ENCODE data around the gene PLXNA1.

PLXNA1 gene

GRCh38 chr3:127017229-127017628 is 34.3 kb downstream of the PLXNA1 start:
- TF ChIP-seq CREB1 (IDR thresholded peaks at IDR 0.05; ENCODE audit: low read depth): no peak
- TF ChIP-seq RAD21 (IDR thresholded peaks at IDR 0.05; ENCODE audit: low read depth): no peak
- TF ChIP-seq TAF1 (IDR thresholded peaks at IDR 0.05; ENCODE audit: low read depth): no peak
- TF ChIP-seq ZBTB7A (IDR thresholded peaks at IDR 0.05; ENCODE audit: low read depth): no peak
- no peak for TF ChIP-seq FOXM1 (IDR thresholded peaks at IDR 0.05; ENCODE audit: borderline replicate concordance, low read depth)
- no peak for TF ChIP-seq EP300 (IDR thresholded peaks at IDR 0.05; ENCODE audit: borderline replicate concordance)
- TF ChIP-seq TEAD4 (IDR thresholded peaks at IDR 0.05): no peak
- no peak for TF ChIP-seq MAX (IDR thresholded peaks at IDR 0.05)
- no peak for TF ChIP-seq USF1 (IDR thresholded peaks at IDR 0.05)
- no peak for TF ChIP-seq TCF12 (IDR thresholded peaks at IDR 0.05; ENCODE audit: low read depth)
- no peak for TF ChIP-seq YY1 (IDR thresholded peaks at IDR 0.05; ENCODE audit: low read depth)
- TF ChIP-seq EGR1 (IDR thresholded peaks at IDR 0.05): no peak
- TF ChIP-seq NFIC (IDR thresholded peaks at IDR 0.05): no peak
- TF ChIP-seq REST (IDR thresholded peaks at IDR 0.05; ENCODE audit: low read depth): no peak
- no peak for TF ChIP-seq CEBPB (IDR thresholded peaks at IDR 0.05)

GRCh38 chr3:127017781-127018180 is 34.9 kb downstream of the PLXNA1 start:
- TF ChIP-seq NFIC (IDR thresholded peaks at IDR 0.05): no peak
- no peak for TF ChIP-seq EP300 (IDR thresholded peaks at IDR 0.05; ENCODE audit: borderline replicate concordance)
- TF ChIP-seq FOXM1 (IDR thresholded peaks at IDR 0.05; ENCODE audit: borderline replicate concordance, low read depth): no peak
- TF ChIP-seq TEAD4 (IDR thresholded peaks at IDR 0.05): no peak
- TF ChIP-seq TAF1 (IDR thresholded peaks at IDR 0.05; ENCODE audit: low read depth): no peak
- no peak for TF ChIP-seq MAX (IDR thresholded peaks at IDR 0.05)
- no peak for TF ChIP-seq EGR1 (IDR thresholded peaks at IDR 0.05)
- TF ChIP-seq RAD21 (IDR thresholded peaks at IDR 0.05; ENCODE audit: low read depth): no peak
- no peak for TF ChIP-seq USF1 (IDR thresholded peaks at IDR 0.05)
- no peak for TF ChIP-seq CEBPB (IDR thresholded peaks at IDR 0.05)
- TF ChIP-seq REST (IDR thresholded peaks at IDR 0.05; ENCODE audit: low read depth): no peak

- TF ChIP-seq TAF1 (IDR thresholded peaks at IDR 0.05; ENCODE audit: low read depth) (no peak), ZBTB7A (IDR thresholded peaks at IDR 0.05; ENCODE audit: low read depth) (no peak), REST (IDR thresholded peaks at IDR 0.05; ENCODE audit: low read depth) (no peak), NFIC (IDR thresholded peaks at IDR 0.05) (no peak), EP300 (IDR thresholded peaks at IDR 0.05; ENCODE audit: borderline replicate concordance) (no peak), MAX (IDR thresholded peaks at IDR 0.05) (no peak), CEBPB (IDR thresholded peaks at IDR 0.05) (no peak), YY1 (IDR thresholded peaks at IDR 0.05; ENCODE audit: low read depth) (no peak), TCF12 (IDR thresholded peaks at IDR 0.05; ENCODE audit: low read depth) (no peak), EGR1 (IDR thresholded peaks at IDR 0.05) (no peak), FOXM1 (IDR thresholded peaks at IDR 0.05; ENCODE audit: borderline replicate concordance, low read depth) (no peak), TEAD4 (IDR thresholded peaks at IDR 0.05) (no peak), RAD21 (IDR thresholded peaks at IDR 0.05; ENCODE audit: low read depth) (no peak), CREB1 (IDR thresholded peaks at IDR 0.05; ENCODE audit: low read depth) (no peak), USF1 (IDR thresholded peaks at IDR 0.05) (no peak)
Measured at GRCh38 chr3:127018306-127018828, 35.5 kb downstream of the PLXNA1 start.

Data from Ishikawa (cell line).